Stimulated activated CD8-positive, alpha-beta memory T cell treated with anti-CD3 and anti-CD28 coated beads, Interleukin-2, amount 100 ng/mL, for 48 hours (primary cell): Measurements from ENCODE around the gene CRIP2.

Experiments used
- DNase-seq, 2 donors: peaks; one replicate each; pipeline ENCODE4 v3.0.0-alpha.2; 2020; ENCODE audit warnings: low read depth in 2 of 2

The CRIP2 gene

GRCh38 chr14:105461903-105462302, 12.7 kb upstream of the CRIP2 start:
- DNase-seq = no peak

GRCh38 chr14:105464501-105464900, 10.1 kb upstream of the CRIP2 start:
- DNase-seq = no peak

- no peak for DNase-seq
These were observed 9.2 kb upstream of the CRIP2 start for GRCh38 chr14:105465209-105466031.

DNA sequence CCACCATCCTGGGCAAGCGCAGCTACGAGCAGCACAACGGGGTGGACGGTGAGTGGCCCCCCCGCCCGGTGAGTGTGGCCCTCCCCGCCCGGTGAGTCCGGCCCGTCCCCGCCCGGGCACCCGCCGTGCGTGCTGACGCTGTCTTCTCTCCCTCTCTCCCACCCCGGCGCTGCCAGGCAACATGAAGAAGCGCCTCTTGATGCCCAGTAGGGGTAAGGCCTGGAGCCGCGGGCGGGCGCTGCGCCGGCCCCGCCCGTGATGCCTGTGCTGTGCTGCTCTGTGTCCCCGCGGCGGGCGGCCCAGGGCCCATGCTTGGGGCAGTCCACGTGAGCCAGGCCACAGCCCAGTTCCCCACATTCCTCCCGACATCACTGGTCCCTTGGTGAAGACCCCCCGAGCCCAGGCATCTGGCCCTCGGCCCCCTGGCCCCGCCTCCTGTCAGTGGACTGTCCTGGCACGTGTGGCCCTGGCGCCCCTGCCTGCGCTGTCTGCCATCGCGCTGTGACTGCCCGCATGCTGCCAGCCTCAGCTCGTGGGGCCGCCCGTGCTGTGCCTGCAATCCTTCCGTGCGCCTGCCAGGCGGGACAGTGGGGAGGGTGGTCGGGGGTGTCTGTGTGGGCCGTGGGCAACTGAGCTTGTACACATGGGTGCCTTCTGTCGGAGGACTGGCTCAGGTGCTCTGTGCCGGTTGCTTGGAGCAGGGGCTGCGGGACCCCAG, 7.9 kb upstream of the CRIP2 start:
- DNase-seq = no peak

GRCh38 chr14:105467249-105467941, 7.2 kb upstream of the CRIP2 start:
- no peak for DNase-seq

GRCh38 chr14:105467942-105468471, 6.6 kb upstream of the CRIP2 start:
- no peak for DNase-seq

- DNase-seq = no peak
These were observed 5.9 kb upstream of the CRIP2 start for GRCh38 chr14:105468621-105469241.

- DNase-seq = no peak
These were observed 4.9 kb upstream of the CRIP2 start for GRCh38 chr14:105469456-105470349.

- no peak for DNase-seq
These were observed 4.0 kb upstream of the CRIP2 start for GRCh38 chr14:105470350-105471296.

DNA sequence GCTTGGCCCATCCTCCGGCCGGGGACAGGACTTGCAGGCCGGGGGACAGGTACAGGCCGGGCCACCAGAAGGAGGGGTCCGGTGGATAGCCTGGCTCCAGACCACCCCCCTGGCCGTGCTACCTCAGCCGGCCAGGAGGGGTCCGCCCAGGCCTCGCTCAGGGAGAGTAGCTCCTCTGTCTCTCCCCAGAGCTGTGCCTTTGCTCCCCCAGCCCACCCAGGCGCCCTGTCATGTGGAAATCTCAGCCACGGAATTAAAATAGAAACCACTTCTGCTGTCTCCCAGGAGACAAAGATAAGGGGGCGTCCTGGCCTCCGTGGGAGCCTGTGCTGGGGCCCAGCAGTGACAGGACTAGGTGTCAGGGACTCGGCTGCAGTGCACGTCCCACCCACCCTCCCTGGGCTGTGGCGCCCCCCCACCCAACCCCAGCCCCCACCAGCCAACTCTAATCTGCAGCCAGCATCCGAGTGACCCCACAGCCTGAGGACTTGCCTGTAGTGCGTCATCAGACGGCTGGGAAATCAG, 3.3 kb upstream of the CRIP2 start:
- DNase-seq = no peak

DNA sequence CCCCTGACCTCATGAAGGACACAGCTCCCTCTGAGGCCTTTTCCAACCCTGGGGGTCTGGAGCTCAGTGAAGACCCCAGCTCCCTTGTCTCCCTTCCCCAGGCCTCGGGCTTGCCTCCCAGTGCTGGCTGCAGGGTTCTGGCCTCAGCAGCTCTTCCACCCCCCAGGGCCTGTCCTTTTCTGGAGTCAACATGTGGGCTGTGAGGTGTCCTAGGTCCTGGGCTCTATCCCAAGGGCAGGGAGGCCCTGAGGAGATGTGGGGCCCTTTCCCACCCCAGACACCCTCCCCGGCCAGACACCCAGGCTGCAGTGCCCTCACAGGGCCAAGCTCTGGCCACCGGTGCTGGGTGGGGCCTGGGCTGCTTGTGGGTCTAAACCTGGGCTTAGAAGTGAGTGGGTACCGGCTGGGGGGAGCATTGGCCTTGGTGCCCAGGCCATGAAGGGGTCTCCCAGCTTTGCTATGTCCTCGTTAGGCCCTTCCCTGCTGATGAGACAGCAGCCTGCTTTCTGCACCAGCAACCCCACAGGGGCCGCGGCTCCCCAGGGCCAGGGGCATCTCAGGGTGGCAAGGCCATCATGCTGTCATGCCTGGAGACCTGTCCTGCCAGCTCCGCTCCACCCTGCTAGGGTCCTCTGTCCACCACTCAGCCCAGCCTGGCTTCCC, 2.7 kb upstream of the CRIP2 start:
- DNase-seq = no peak

DNA sequence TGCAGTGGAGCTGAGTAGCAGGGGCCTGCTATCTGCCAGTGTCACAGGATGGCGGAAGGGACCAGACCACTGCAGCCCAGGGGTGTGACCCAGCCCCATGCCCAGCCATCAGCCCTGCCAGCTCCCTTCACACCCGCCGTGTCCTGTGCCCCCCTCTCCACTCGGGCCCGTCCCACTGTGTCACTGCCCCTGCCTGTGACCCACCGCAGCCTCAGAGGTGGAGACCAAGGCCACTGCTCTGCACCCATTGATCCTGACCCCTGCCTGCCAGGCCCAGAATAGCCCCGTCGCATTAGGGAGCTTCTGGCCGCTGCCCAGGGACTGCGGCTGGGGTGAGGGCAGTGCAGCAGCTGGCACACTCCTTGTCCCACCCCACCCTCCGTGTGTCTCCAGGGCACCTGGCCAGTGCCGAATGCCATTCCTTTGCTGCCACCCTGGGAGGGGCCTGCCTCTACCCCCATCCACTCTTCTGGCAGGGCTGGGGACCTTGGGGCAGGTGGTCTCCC, 2.1 kb upstream of the CRIP2 start:
- no peak for DNase-seq

- DNase-seq = no peak
These were observed 1.5 kb upstream of the CRIP2 start for GRCh38 chr14:105473033-105473676.

- DNase-seq = peak; percentile 42 to 51
These were observed 741 bp upstream of the CRIP2 start for GRCh38 chr14:105473677-105474482.

- no peak for DNase-seq
These were observed 862 bp downstream of the CRIP2 start for GRCh38 chr14:105475269-105476096.

GRCh38 chr14:105476097-105476830, 1.6 kb downstream of the CRIP2 start:
- no peak for DNase-seq
